Ishikawa (cell line): ENCODE data around the gene MRPL19.
A peak's percentile ranks its signal among the peaks of the same experiment; 100 is the strongest.

Experiments used
- CEBPB ChIP-seq: IDR thresholded peaks from 2 replicates; pipeline ENCODE4 v1.6.1; 2012
- CREB1 ChIP-seq: IDR thresholded peaks from 2 replicates; pipeline ENCODE4 v1.6.1; 2012; ENCODE audit warnings: low read depth
- EGR1 ChIP-seq: IDR thresholded peaks from 2 replicates; pipeline ENCODE4 v1.6.1; 2012
- EP300 ChIP-seq: IDR thresholded peaks from 2 replicates; pipeline ENCODE4 v1.6.1; 2012; ENCODE audit warnings: borderline replicate concordance
- FOXM1 ChIP-seq: IDR thresholded peaks from 2 replicates; pipeline ENCODE4 v1.6.1; 2012; ENCODE audit warnings: low read depth, borderline replicate concordance
- NFIC ChIP-seq: IDR thresholded peaks from 2 replicates; pipeline ENCODE4 v1.6.1; 2012
- RAD21 ChIP-seq: IDR thresholded peaks from 2 replicates; pipeline ENCODE4 v1.6.1; 2012; ENCODE audit warnings: low read depth
- TAF1 ChIP-seq: IDR thresholded peaks from 2 replicates; pipeline ENCODE4 v1.6.1; 2012; ENCODE audit warnings: low read depth, mild to moderate bottlenecking
- TCF12 ChIP-seq: IDR thresholded peaks from 2 replicates; pipeline ENCODE4 v1.6.1; 2012; ENCODE audit warnings: low read depth
- TEAD4 ChIP-seq: IDR thresholded peaks from 2 replicates; pipeline ENCODE4 v1.6.1; 2012
- YY1 ChIP-seq: IDR thresholded peaks from 2 replicates; pipeline ENCODE4 v1.6.1; 2012; ENCODE audit warnings: low read depth
- ZBTB7A ChIP-seq: IDR thresholded peaks from 2 replicates; pipeline ENCODE4 v1.6.1; 2012; ENCODE audit warnings: low read depth
- TF ChIP-seq, protein P1 (sequence below): IDR thresholded peaks from 2 replicates; pipeline ENCODE4 v1.6.1; 2012
- TF ChIP-seq, protein P2 (sequence below): IDR thresholded peaks from 2 replicates; pipeline ENCODE4 v1.6.1; 2012
- TF ChIP-seq, protein P3 (sequence below): IDR thresholded peaks from 2 replicates; pipeline ENCODE4 v1.6.1; 2012; ENCODE audit warnings: low read depth, mild to moderate bottlenecking

MRPL19 gene

DNA sequence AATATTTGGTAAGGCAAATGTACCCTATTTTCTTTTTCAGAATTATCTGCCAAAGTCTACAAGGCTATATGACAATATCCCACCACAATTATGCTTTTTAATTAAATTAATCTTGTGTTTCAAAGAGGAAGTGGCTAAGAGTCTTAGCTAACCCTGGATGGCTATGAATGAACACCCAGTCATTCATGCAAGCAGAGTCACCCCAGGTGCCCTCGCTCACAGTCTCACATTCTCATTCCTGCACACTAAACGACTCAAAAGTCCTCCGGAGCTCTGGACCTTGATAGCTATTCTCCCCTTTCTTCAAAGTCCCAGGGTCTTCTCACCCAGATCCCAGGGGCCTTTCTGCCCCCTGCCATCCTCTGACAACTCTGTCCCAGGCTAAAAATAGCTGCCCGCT is 42.1 kb upstream of the MRPL19 start:
- TF ChIP-seq RAD21 (no peak), EGR1 (no peak), TEAD4 (peak; percentile 41; the same call in 1 of the 2 replicates), EP300 (peak; percentile 47; the same call in 1 of the 2 replicates), TCF12 (peak; percentile 29; the same call in 1 of the 2 replicates), FOXM1 (0 out of 2 replicates have a peak, but pooled peaks have one; percentile 55), NFIC (peak; percentile 9; the same call in 1 of the 2 replicates)

DNA sequence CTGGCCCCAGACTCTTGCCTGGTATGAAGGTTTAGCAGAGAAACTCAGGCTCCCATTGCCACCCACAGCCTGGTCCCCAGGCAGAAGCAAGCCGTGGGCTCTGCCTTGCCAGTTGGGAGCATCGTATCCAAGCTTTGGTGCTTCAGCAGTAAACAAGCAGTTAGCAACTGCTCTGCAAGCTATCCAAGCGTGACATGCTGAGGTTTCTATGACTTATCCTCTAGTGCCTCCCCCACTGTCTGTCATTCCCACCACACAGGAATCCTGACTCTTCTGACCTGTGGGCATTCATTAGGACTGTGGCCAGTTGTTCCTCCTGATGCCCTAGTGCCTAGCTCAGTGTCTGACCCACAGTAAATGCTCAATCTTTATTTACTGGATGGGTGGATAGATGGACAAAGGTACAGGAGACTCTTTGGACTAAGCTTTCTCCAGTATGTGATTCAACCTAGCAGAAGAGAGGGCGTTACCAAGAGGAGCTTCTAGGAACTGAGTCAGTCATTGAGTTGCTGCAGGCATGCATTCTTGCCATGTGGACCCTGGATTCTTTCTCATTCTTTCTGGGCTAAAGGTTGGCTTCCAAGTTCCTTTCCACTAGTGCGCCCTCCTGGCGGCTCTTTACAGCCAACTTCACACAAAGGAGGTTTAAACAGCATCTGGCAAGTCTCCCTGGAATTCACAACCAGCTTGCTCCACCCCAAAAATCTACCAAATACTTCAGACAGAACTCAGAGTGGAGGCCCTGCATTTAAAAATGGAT is 40.6 kb upstream of the MRPL19 start:
- TF ChIP-seq EP300 (peak; percentile 91), CREB1 (no peak), NFIC (peak; percentile 91), TEAD4 (peak; percentile 92), YY1 (no peak), FOXM1 (peak; percentile 72; the same call in 1 of the 2 replicates), TCF12 (peak; percentile 89), RAD21 (peak; percentile 52), EGR1 (no peak), CEBPB (no peak), TAF1 (no peak)
- TF ChIP-seq, protein P1, sequence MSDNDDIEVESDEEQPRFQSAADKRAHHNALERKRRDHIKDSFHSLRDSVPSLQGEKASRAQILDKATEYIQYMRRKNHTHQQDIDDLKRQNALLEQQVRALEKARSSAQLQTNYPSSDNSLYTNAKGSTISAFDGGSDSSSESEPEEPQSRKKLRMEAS: peak; percentile 83

DNA sequence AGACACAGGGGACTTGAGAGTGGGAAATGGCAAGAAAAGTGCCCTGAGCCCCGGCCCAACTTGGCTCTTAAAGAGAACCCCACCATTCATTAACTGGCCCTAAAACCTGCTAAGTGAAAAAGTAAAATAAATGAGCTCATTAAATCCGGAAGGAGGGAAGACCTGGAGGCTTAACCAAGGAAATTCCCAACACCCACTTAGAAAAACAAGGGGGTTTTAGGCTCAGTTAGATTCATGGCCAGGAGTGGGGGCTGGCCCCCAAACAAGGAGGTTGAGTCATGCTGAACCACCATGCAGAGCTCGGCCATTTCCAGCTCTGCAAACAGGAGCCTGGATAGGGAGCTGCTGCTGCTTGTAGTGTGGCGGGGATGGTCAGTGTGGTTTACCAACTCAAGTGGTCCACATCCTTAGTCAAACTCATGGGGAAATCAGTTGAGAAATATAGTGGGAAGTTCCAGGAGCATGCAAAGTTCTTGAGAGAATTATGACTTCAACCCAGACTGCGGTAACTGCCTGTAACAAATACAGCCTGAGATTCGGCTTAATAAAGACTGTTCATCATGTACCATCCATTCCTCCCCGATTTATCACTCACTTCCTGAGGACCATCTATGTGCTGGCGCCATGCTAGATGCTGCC is 39.7 kb upstream of the MRPL19 start:
- TF ChIP-seq CEBPB (no peak), TCF12 (no peak), NFIC (no peak), TAF1 (no peak), EGR1 (no peak), RAD21 (no peak), FOXM1 (no peak), ZBTB7A (no peak), TEAD4 (no peak), YY1 (no peak), EP300 (no peak), CREB1 (no peak)
- TF ChIP-seq, protein P2, sequence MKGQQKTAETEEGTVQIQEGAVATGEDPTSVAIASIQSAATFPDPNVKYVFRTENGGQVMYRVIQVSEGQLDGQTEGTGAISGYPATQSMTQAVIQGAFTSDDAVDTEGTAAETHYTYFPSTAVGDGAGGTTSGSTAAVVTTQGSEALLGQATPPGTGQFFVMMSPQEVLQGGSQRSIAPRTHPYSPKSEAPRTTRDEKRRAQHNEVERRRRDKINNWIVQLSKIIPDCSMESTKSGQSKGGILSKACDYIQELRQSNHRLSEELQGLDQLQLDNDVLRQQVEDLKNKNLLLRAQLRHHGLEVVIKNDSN: no peak
- TF ChIP-seq, protein P1: no peak
- TF ChIP-seq, protein P3, sequence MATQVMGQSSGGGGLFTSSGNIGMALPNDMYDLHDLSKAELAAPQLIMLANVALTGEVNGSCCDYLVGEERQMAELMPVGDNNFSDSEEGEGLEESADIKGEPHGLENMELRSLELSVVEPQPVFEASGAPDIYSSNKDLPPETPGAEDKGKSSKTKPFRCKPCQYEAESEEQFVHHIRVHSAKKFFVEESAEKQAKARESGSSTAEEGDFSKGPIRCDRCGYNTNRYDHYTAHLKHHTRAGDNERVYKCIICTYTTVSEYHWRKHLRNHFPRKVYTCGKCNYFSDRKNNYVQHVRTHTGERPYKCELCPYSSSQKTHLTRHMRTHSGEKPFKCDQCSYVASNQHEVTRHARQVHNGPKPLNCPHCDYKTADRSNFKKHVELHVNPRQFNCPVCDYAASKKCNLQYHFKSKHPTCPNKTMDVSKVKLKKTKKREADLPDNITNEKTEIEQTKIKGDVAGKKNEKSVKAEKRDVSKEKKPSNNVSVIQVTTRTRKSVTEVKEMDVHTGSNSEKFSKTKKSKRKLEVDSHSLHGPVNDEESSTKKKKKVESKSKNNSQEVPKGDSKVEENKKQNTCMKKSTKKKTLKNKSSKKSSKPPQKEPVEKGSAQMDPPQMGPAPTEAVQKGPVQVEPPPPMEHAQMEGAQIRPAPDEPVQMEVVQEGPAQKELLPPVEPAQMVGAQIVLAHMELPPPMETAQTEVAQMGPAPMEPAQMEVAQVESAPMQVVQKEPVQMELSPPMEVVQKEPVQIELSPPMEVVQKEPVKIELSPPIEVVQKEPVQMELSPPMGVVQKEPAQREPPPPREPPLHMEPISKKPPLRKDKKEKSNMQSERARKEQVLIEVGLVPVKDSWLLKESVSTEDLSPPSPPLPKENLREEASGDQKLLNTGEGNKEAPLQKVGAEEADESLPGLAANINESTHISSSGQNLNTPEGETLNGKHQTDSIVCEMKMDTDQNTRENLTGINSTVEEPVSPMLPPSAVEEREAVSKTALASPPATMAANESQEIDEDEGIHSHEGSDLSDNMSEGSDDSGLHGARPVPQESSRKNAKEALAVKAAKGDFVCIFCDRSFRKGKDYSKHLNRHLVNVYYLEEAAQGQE: no peak

DNA sequence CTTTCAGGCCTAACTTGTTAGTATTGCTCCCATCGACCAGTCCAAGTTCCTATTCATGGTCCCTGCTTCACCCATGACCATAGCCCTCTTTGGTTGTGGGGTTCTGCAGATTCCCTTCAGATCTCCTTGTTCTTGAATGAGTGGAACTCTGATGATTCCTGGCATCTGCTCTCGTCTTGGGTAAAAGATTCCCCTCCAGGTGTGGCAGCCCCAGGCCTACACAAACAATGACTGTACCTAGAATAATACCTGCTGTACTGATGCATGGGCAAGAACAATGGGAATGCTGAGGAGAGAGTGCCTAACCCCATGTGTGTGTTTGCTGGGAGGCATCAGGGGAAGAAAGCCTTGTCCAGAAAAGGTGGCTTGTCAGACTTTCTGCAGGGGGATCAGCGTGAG is 39.2 kb upstream of the MRPL19 start:
- TF ChIP-seq CREB1 (no peak), TEAD4 (peak; percentile 76), EGR1 (no peak), NFIC (peak; percentile 62; the same call in 1 of the 2 replicates), ZBTB7A (no peak), FOXM1 (no peak; the same call in 1 of the 2 replicates), RAD21 (no peak), TAF1 (no peak), TCF12 (peak; percentile 83), CEBPB (0 out of 2 replicates have a peak, but pooled peaks have one; percentile 9), YY1 (no peak), EP300 (peak; percentile 76; the same call in 1 of the 2 replicates)
- TF ChIP-seq, protein P2: no peak
- TF ChIP-seq, protein P3: no peak
- TF ChIP-seq, protein P1: peak; percentile 50; the same call in 1 of the 2 replicates
